ENCODE data around the gene PKHD1. TPM values are rescaled to one million over a fixed set of nuclear protein-coding genes. Genes with fewer than 3 reads are reported as not detected.

PKHD1 gene
- total and polyA plus RNA-seq, 2 of the 8 experiments (the other 6 are each of a cell fraction or from before 2014, with no cell fraction given) = 0.06 to 0.09 TPM

DNA sequence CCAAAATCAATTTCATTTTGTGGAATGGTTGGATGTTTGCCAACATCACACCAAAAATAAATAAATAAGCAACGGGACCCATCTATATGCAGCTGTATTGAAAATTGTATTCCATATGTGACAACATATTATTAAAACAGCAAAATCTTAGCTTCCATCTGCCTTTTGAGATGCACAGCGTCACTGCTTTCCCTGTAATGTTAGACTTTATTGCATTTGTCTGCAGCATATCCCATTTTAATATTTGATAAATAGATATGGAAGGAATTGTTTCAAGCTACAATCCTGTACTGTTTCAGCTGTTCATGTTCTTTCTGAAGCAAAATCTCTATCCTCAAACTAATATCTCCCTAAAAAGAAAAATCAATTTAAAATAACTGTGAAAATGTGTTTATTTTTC is 509.1 kb downstream of the PKHD1 start:
- H3K79me2 ChIP-seq (ENCODE audit: control insufficient read depth in 1 of 2, insufficient read depth in 2 of 2, low read length in 2 of 2) = no peaks in the 10 kb centered on the region
- no peak overlapping the region for H3K23ac ChIP-seq (ENCODE audit: insufficient read length)
- H3K27me3 ChIP-seq (replicated peaks in 1 of 4; ENCODE audit: control insufficient read depth in 3 of 4, extremely low read depth in 1 of 4, insufficient read depth in 3 of 4, low read length in 3 of 4) = no peaks in the 10 kb centered on the region
- no peak overlapping the region for H2AFZ ChIP-seq (ENCODE audit: low read length)
- no peak overlapping the region for H4K91ac ChIP-seq (replicated peaks; ENCODE audit: insufficient read length, low read length)
- no peaks in the 10 kb centered on the region for H3K23me2 ChIP-seq (ENCODE audit: low read depth, low read length)
- no peak for DNase-seq (ENCODE audit: low read depth in 1 of 2, low spot score in 2 of 2)
- no peak overlapping the region for H2AK5ac ChIP-seq (ENCODE audit: low read depth, low read length)
- no peak overlapping the region for H3K4me2 ChIP-seq (ENCODE audit: insufficient read depth in 1 of 2, low read depth in 2 of 2, low read length in 2 of 2)
- no peak overlapping the region for H3K4me3 ChIP-seq (ENCODE audit: extremely low read depth in 1 of 4, insufficient read depth in 2 of 4, low read depth in 3 of 4, low read length in 4 of 4)
- ChIA-PET POLR2A (ENCODE audit: partially characterized antibody) (no interaction called here), CTCF (ENCODE audit: partially characterized antibody) (interaction anchor here (0.9 kb wide), 1 partner anchor 9 kb away, joined by 3 read pairs; no protein-coding TSS in a partner anchor)
- no peak overlapping the region for H3K4ac ChIP-seq (replicated peaks; ENCODE audit: insufficient read length, low read depth, low read length)
- no peak overlapping the region for H4K8ac ChIP-seq (ENCODE audit: extremely low read depth, insufficient read depth, low read length)
- WGBS, 2 experiments (ENCODE audit: extremely low coverage in 1 of 2, insufficient coverage in 1 of 2, insufficient read length in 1 of 2, insufficient replicate concordance in 2 of 2, low coverage in 1 of 2, low lambda C conversion rate in 2 of 2, missing lambda C conversion rate in 1 of 2) = 90% methylated on average over 2 of the region's 2 CpGs; no CpG with 5 or more reads in 1 of the 2 experiments
- no peak for FAIRE-seq
- no peak overlapping the region for H3K9ac ChIP-seq (replicated peaks in 1 of 4; ENCODE audit: extremely low read depth in 1 of 4, low read depth in 3 of 4, low read length in 3 of 4)
- no peak overlapping the region for H3K27ac ChIP-seq (ENCODE audit: low read depth, low read length)
- H3K79me1 ChIP-seq (ENCODE audit: low read depth, low read length) = no peaks in the 10 kb centered on the region
- no peaks in the 10 kb centered on the region for H4K20me1 ChIP-seq (replicated peaks in 1 of 2; ENCODE audit: control insufficient read depth in 1 of 2, insufficient read depth in 2 of 2, low read length in 2 of 2)
- H3K9me3 ChIP-seq (ENCODE audit: insufficient read depth in 2 of 2, low read depth in 1 of 2, low read length in 1 of 2) = no peaks in the 10 kb centered on the region
- no peak overlapping the region for H2BK12ac ChIP-seq (ENCODE audit: low read depth, low read length)
- no peak overlapping the region for H3K14ac ChIP-seq (ENCODE audit: insufficient read length)
- H4K5ac ChIP-seq (ENCODE audit: insufficient read length, low read depth, low read length) = no peak overlapping the region
- no peak overlapping the region for H3K18ac ChIP-seq (ENCODE audit: extremely low read depth, low read length)
- no peak overlapping the region for H2BK15ac ChIP-seq (ENCODE audit: low read length)
- no peak overlapping the region for H2BK120ac ChIP-seq (replicated peaks; ENCODE audit: low read depth, low read length)
- H2BK20ac ChIP-seq (ENCODE audit: low read length) = no peak overlapping the region
- no peak overlapping the region for H3K56ac ChIP-seq (replicated peaks; ENCODE audit: insufficient read length, low read depth, low read length)
- H3K36me3 ChIP-seq (ENCODE audit: control insufficient read depth in 2 of 4, insufficient read depth in 4 of 4, low read length in 3 of 4) = no peaks in the 10 kb centered on the region
- H3K4me1 ChIP-seq (replicated peaks in 1 of 4; ENCODE audit: control insufficient read depth in 3 of 4, insufficient read depth in 4 of 4, low read length in 3 of 4) = no peaks in the 10 kb centered on the region
- no peak overlapping the region for H2BK5ac ChIP-seq (ENCODE audit: low read depth, low read length)
- no peak for TF ChIP-seq CEBPB (IDR thresholded peaks at IDR 0.05; ENCODE audit: low read depth, low read length)
- TF ChIP-seq TEAD4 (IDR thresholded peaks at IDR 0.05; ENCODE audit: low read depth, low read length) = no peak
- TF ChIP-seq BACH1 (IDR thresholded peaks at IDR 0.05; ENCODE audit: low read length) = no peak
- TF ChIP-seq CBX8 (IDR thresholded peaks at IDR 0.05; ENCODE audit: borderline replicate concordance, low read depth, low read length) = no peak
- no peak for TF ChIP-seq HDAC6 (IDR thresholded peaks at IDR 0.05; ENCODE audit: low read depth, low read length)
- TF ChIP-seq, protein P1, sequence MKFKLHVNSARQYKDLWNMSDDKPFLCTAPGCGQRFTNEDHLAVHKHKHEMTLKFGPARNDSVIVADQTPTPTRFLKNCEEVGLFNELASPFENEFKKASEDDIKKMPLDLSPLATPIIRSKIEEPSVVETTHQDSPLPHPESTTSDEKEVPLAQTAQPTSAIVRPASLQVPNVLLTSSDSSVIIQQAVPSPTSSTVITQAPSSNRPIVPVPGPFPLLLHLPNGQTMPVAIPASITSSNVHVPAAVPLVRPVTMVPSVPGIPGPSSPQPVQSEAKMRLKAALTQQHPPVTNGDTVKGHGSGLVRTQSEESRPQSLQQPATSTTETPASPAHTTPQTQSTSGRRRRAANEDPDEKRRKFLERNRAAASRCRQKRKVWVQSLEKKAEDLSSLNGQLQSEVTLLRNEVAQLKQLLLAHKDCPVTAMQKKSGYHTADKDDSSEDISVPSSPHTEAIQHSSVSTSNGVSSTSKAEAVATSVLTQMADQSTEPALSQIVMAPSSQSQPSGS (IDR thresholded peaks at IDR 0.05; ENCODE audit: low read length) = no peak
- TF ChIP-seq, protein P2, sequence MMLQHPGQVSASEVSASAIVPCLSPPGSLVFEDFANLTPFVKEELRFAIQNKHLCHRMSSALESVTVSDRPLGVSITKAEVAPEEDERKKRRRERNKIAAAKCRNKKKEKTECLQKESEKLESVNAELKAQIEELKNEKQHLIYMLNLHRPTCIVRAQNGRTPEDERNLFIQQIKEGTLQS (IDR thresholded peaks at IDR 0.05; ENCODE audit: insufficient read depth, low read depth, low read length) = no peak
- TF ChIP-seq SP1 (IDR thresholded peaks at IDR 0.05; ENCODE audit: low read depth, low read length) = no peak
- no peak for TF ChIP-seq JUN (IDR thresholded peaks at IDR 0.05; ENCODE audit: low read depth, low read length)
- TF ChIP-seq TAF1 (IDR thresholded peaks at IDR 0.05; ENCODE audit: low read depth, low read length) = no peak
- TF ChIP-seq EP300 (IDR thresholded peaks at IDR 0.05; ENCODE audit: borderline replicate concordance in 1 of 2, low read depth in 2 of 2, low read length in 2 of 2) = no peak
- no peak for TF ChIP-seq RFX5 (IDR thresholded peaks at IDR 0.05; ENCODE audit: borderline replicate concordance, low read depth, low read length)
- TF ChIP-seq TBP (IDR thresholded peaks at IDR 0.05; ENCODE audit: low read depth, low read length) = no peak
- TF ChIP-seq CHD1 (IDR thresholded peaks at IDR 0.05; ENCODE audit: low read depth, low read length) = no peak

All from H1 (cell line).